Measurements from ENCODE around the gene MTREX. TPM values are rescaled to one million over a fixed set of nuclear protein-coding genes. Genes with fewer than 3 reads are reported as not detected.
A peak's percentile ranks its signal among the peaks of the same experiment; 100 is the strongest.

Gene MTREX
- total and polyA plus RNA-seq, 2 donors (not counting 1 experiment from before 2014, with no cell fraction given), result 7.9 to 94.0 TPM

- Histone ChIP-seq H4K20me1 (ENCODE audit: control insufficient read depth, insufficient read depth, low read length, poor library complexity, severe bottlenecking) (no peaks in the 10 kb centered on the region), H3K36me3 (replicated peaks in 1 of 2; ENCODE audit: control extremely low read depth in 1 of 2, control insufficient read depth in 1 of 2, extremely low read depth in 1 of 2, insufficient read depth in 2 of 2, low read length in 1 of 2) (peaks cover 4 to 47% of the 10 kb centered on the region in 2 experiments), H3K4me2 (replicated peaks; ENCODE audit: low read depth, low read length, poor library complexity, severe bottlenecking) (no peak overlapping the region), H3K9me3 (ENCODE audit: control extremely low read depth in 1 of 3, control insufficient read depth in 2 of 3, insufficient read depth in 1 of 3, low read length in 2 of 3) (no peaks in the 10 kb centered on the region), H3K27me3 (replicated peaks in 1 of 4; ENCODE audit: control extremely low read depth in 1 of 4, control insufficient read depth in 3 of 4, insufficient read depth in 4 of 4, low read length in 3 of 4) (no peaks in the 10 kb centered on the region), H3K4me1 (ENCODE audit: control insufficient read depth in 2 of 2, insufficient read depth in 2 of 2, low read length in 2 of 2) (no peaks in the 10 kb centered on the region), H3K27ac (ENCODE audit: low read length in 2 of 2) (no peak overlapping the region), H3K79me2 (ENCODE audit: control insufficient read depth, insufficient read depth, low read length) (no peaks in the 10 kb centered on the region), H3K9ac (ENCODE audit: low read length) (no peak overlapping the region), H2AFZ (ENCODE audit: insufficient read depth, low read depth, low read length, poor library complexity, severe bottlenecking) (no peak overlapping the region), H3K4me3 (ENCODE audit: control extremely low read depth in 1 of 5, extremely low read depth in 1 of 5, insufficient read depth in 1 of 5, low read depth in 2 of 5, low read length in 4 of 5) (no peak overlapping the region)
- intact Hi-C loops (cut with micrococcal nuclease), result no loop called here
- TF ChIP-seq CTCF (IDR thresholded peaks at IDR 0.05), result no peak
- no peak for TF ChIP-seq EZH2 (IDR thresholded peaks at IDR 0.05; ENCODE audit: borderline replicate concordance, insufficient read depth, low read depth, low read length, poor library complexity, severe bottlenecking)
- ATAC-seq (ENCODE audit: low read depth) (no peak), DNase-seq (no peak)
- Mint-ChIP-seq H3K4me3 (no peak overlapping the region), H3K9me3 (ENCODE audit: insufficient read depth) (peaks cover 2% of the 10 kb centered on the region), H3K27ac (no peak overlapping the region), H3K27me3 (no peaks in the 10 kb centered on the region), H3K4me1 (peaks cover 12% of the 10 kb centered on the region)
- POLR2A ChIA-PET, result no interaction called here
- CTCF ChIA-PET, result no interaction called here
- no CpG with 5 or more reads among the region's 2 CpGs for WGBS (ENCODE audit: insufficient coverage)
Observed at GRCh38 chr5:55360190-55360589, 52.4 kb downstream of the MTREX start.

GRCh38 chr5:55363856-55364255 is 56.1 kb downstream of the MTREX start:
- intact Hi-C loops (cut with micrococcal nuclease), result no loop called here
- POLR2A ChIA-PET, result no interaction called here

More at GRCh38 chr5:55363856-55364255, 56.1 kb downstream of the MTREX start:
- peak overlapping the region; percentile 29 for H3K27ac Mint-ChIP-seq
- H3K27ac ChIP-seq (ENCODE audit: low read length in 2 of 2), result no peak overlapping the region
- H3K9ac ChIP-seq (ENCODE audit: low read length), result no peak overlapping the region
- peaks cover 4 to 23% of the 10 kb centered on the region in 2 experiments for H3K36me3 ChIP-seq (replicated peaks in 1 of 2; ENCODE audit: control extremely low read depth in 1 of 2, control insufficient read depth in 1 of 2, extremely low read depth in 1 of 2, insufficient read depth in 2 of 2, low read length in 1 of 2)
- H3K4me3 Mint-ChIP-seq, result no peak overlapping the region
- peaks cover 12% of the 10 kb centered on the region for H3K4me1 Mint-ChIP-seq
- H3K79me2 ChIP-seq (ENCODE audit: control insufficient read depth, insufficient read depth, low read length), result no peaks in the 10 kb centered on the region
- H2AFZ ChIP-seq (ENCODE audit: insufficient read depth, low read depth, low read length, poor library complexity, severe bottlenecking), result no peak overlapping the region
- TF ChIP-seq CTCF (IDR thresholded peaks at IDR 0.05), result no peak
- CTCF ChIA-PET, result no interaction called here
- ATAC-seq (ENCODE audit: low read depth), result no peak
- H3K4me3 ChIP-seq (ENCODE audit: control extremely low read depth in 1 of 5, extremely low read depth in 1 of 5, insufficient read depth in 1 of 5, low read depth in 2 of 5, low read length in 4 of 5), result no peak overlapping the region
- H4K20me1 ChIP-seq (ENCODE audit: control insufficient read depth, insufficient read depth, low read length, poor library complexity, severe bottlenecking), result no peaks in the 10 kb centered on the region
- peaks cover 2% of the 10 kb centered on the region for H3K9me3 Mint-ChIP-seq (ENCODE audit: insufficient read depth)
- no peaks in the 10 kb centered on the region for H3K27me3 ChIP-seq (replicated peaks in 1 of 4; ENCODE audit: control extremely low read depth in 1 of 4, control insufficient read depth in 3 of 4, insufficient read depth in 4 of 4, low read length in 3 of 4)
- WGBS (ENCODE audit: insufficient coverage), result 100% methylated on average over 2 of the region's 3 CpGs
- H3K4me1 ChIP-seq (ENCODE audit: control insufficient read depth in 2 of 2, insufficient read depth in 2 of 2, low read length in 2 of 2), result no peaks in the 10 kb centered on the region
- H3K9me3 ChIP-seq (ENCODE audit: control extremely low read depth in 1 of 3, control insufficient read depth in 2 of 3, insufficient read depth in 1 of 3, low read length in 2 of 3), result no peaks in the 10 kb centered on the region
- no peaks in the 10 kb centered on the region for H3K27me3 Mint-ChIP-seq
- no peak for DNase-seq
- H3K4me2 ChIP-seq (replicated peaks; ENCODE audit: low read depth, low read length, poor library complexity, severe bottlenecking), result no peak overlapping the region

Measured in B cell (primary cell).